T-helper 1 cell (primary cell): Measurements from ENCODE around the gene CATSPER2.
"Not testable (repeated sequence)": the region's sequence is repeated elsewhere in the genome, so short reads cannot be mapped to it uniquely, and the experiment has no call there.

Experiments
- DNase-seq, 5 donors: peaks; one replicate each; pipeline ENCODE4 v3.0.0-alpha.2; 2012 to 2020

CATSPER2 gene

DNA sequence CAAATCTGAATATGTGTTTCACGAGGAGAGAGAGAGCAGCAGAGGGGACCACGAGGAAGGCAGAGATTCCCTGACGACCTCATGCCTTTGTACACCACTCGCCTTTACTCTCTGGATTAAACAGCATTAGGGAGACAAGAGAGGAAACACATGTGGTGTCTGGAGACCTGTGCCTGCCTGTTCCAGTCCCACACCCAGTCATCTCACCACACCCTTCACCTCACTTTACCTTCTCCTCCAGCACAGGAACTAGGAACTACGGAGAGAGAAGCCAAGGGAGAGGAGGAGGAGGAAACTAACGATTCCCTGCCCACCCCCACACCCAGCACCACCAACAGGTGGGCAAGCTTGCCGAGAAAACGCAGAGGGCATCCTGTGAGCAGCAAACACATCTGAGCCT lies 55.8 kb downstream of the CATSPER2 start:
- not testable (repeated sequence) for DNase-seq

DNA sequence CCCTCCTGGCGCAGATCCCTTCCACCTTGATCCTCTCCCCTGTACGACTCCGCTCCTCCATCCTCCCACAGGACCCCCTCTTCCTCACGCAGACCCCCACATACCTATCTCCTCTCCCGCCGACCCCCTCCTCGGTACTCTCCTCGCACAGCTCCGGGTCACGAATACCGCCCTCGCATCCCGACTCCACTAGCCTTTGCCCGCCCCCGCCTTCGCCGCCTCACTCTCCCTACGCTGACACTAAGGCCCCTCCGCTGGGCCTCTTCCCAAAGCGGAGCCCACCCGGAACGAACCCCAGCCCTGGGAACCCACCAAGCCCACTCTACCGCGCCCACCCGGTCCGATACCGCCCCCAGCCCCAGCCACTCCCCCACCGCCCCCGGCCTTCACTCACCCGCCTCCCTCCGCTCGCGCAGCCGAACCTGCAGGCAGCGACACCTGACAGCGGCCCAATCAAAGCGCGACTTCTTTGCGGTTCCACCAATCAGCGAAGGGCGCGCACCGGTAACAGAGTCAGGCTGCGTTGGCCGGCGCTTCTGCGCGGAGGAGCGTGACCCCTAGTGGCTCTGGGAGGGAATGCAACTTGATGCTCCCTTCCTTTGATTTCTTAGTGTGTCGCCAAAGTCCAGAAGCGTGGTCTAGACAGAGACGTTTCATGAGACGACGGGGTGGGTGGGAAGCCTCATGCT lies 58.7 kb downstream of the CATSPER2 start, which contains the start of gene PPIP5K1:
Gene PPIP5K1, minus strand, starts transcription at position 431 of the 689 bp plus-strand sequence. CDS start 5,704 bp downstream, outside the sequence.
- DNase-seq = not testable (repeated sequence)
